GM18858 (cell line): ENCODE measurements around the gene DCDC2C.

Source experiments
- ATAC-seq: cut with Tn5 transposase; IDR thresholded peaks from one replicate; pipeline ENCODE4 v1.9.1; 2021; ENCODE audit not compliant: unreplicated experiment

DCDC2C gene

GRCh38 chr2:3876221-3876620 lies 172.8 kb downstream of the DCDC2C start:
- no peak for ATAC-seq

GRCh38 chr2:3876685-3877084 lies 173.3 kb downstream of the DCDC2C start:
- ATAC-seq = no peak

DNA sequence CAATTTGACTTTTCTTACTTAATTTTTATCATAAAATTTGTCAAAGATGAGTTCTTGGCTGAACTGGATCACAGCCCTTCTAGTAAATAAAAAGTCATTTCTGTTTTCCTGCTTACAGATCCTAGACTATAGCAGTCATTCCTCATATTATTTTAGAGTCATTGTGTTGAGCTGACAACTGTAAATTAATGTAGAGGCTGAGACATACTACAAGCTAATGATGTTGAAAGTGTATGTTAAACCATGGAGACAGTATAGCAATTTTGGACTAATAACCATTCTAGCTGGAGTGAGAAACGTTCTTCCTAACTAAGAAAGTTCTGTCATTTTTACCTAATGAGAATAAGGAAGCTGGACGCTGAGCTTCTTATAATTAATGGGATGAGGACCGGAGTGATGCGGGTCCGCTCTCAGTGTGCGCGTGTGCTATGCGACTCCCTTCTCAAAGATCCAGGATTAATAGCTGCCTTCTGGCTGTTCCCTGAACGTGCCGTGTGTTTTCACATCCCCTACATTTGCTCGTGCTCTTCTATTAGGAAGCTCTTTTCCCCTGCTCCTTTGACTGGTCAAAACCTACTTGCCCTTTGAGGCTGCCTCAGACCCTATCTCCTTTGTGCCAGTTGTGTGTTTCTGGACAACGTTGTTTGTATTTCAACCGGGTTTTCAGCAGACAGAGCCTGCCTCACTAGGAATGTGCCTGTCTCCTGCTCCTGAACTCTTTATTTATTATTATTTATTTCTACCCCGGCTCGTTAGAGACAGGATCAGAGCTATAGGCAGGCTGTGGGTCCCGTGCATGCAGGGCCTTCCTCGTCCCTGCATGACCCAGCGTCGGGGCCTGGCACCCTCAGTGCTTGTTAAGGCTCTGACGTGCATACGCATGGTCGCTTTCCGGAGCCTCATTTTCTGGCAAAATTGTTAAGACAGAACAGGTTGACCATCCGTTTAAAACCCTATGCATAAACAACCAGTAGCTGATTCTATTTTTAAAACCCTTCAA lies 182.6 kb downstream of the DCDC2C start:
- no peak for ATAC-seq

DNA sequence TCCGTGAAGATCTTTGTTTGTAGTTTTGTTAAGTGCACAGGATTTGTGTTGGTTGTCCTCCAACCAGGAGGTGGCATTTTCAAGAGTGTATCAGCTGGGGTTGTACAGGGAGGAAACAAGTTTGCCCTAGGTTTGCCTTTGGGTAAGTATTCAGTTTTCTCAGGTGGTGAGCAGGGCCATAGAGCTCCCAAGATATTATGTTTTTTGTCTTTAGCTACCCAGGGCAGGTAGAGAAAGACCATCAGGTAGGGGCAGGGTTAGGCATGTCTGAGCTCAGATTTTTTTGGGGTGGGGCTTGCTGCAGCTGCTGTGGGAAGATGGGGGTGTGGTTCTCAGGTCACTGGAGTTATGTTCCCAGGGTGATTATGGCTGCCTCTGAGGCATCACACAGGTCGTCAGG lies 191.6 kb downstream of the DCDC2C start:
- ATAC-seq = no peak
